GM19240 (cell line): ENCODE measurements around the gene TRMU.

Experiments used
- DNase-seq: peaks from one replicate; pipeline ENCODE4 v3.0.0; 2011; ENCODE audit warnings: low spot score; ENCODE audit not compliant: insufficient read length

The TRMU gene

GRCh38 chr22:46368871-46369715 lies 33.6 kb downstream of the TRMU start:
- no peak for DNase-seq

DNA sequence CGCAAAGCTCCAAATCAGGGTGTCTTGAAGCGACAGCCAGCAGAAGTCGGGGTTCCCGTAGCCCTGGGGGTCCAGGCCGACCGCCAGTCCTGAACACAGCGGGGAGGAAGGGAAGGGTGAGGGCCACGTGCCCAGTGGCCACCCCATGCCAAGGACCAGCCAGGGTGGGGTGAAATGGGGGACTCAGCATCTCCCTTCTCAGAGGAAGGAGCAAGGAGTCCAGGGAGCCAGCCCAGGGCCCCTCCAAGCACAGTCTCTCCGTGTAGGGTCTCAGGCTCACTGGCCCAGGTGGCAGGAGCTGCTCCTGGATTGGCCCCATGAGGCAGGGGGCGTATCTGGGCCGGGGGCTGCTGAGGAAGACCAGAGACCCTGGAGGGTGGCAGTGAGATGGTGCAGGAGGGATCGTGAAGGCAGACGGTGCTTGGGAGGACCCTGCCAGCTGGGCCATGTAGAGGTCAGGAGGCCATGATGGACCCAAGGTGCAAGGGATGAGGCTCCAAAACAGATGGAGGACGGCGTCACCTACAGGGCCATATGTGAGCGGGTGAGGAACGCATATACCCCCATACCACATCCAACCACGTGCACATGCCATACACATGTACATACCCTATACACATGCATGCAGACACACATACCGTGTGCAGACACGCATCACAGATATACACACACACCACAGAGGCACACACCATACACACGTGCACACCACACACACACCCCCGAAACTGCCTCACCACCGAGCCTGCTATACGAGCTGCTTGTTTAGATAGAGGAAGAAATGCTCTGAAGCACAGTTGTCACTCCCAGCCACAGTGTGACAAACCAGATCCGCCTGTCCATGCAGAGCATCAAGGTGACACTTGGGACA lies 34.4 kb downstream of the TRMU start:
- DNase-seq: no peak

- no peak for DNase-seq
Measured at GRCh38 chr22:46370584-46371291, 35.2 kb downstream of the TRMU start.

DNA sequence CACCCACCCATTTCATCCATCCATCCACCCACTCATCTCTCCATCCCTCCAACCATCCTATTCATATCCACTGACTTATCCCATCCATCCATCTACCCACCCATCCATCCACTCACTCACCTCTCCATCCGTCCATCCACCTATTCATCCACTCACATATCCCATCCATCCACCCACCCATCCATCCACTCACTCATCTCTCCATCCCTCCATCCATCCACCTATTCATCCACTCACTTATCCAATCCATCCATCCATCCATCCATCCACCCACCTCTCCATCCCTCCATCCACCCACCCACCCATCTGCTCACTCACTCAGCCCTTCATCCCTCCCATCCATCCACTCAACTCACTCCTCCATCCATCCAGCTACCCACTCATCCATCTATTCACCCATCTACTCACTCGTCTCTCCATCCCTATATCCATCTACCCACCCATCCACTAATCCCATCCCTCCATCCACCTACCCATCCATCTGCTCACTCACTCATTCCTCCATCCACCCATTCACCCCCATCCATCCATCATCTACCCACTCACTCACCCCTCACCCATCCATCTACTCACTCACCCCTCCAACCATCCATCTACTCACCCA lies 36.2 kb downstream of the TRMU start:
- DNase-seq: no peak

GRCh38 chr22:46372686-46373085 lies 37.2 kb downstream of the TRMU start:
- DNase-seq: no peak

DNA sequence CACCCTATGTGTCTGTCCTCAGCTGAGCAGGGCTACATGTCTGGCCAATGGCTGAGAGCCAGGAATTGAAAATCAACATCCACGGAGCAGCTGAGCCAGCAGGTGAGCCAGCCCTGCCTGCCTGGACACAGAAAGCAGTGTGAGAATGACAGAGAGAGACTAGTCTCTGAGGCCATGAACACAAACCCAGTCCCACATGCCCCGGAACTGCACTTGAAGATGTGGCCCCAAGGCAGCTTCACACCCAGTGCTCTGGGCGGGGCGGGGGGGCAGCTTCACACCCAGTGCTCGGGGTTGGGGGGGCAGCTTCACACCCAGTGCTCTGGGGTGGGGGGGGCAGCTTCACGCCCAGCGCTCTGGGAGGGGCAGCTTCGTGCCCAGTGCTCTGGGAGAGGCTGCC lies 37.6 kb downstream of the TRMU start:
- no peak for DNase-seq

DNA sequence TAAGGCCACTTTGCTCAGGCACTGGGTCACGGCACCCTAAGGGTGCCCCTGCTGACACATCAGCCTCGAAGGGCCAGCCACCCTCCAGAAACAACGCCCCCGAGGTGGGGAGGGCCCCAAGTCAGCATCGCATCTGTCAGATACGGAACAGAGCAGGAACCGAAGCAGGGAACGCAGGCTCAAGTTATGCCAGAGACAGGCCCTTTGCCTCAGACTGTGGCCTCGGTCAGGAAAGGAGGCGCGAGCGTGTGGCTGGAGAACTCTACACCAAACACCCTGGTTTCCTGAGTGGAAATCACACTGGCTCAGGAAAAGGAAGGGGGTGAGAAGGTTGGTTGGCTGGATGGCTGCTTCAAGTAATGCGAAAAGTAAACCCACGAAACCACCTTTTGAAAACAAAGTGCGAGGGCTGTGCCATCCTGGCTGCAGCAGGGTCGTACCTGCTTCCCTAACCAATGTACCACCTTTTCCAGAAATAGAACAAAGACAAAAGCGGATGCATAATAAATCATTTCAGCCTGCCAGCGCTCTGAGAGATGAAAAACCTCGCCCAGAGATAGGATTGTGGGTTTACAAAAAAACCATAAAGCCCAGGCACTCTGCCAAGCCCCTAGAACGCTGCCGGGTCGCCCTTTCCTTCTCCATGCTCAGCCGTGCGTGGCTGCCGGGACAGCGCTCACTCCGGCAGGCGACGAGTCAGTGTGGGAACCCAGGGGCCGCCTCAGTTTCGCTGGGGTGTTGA lies 38.6 kb downstream of the TRMU start:
- DNase-seq: no peak

DNA sequence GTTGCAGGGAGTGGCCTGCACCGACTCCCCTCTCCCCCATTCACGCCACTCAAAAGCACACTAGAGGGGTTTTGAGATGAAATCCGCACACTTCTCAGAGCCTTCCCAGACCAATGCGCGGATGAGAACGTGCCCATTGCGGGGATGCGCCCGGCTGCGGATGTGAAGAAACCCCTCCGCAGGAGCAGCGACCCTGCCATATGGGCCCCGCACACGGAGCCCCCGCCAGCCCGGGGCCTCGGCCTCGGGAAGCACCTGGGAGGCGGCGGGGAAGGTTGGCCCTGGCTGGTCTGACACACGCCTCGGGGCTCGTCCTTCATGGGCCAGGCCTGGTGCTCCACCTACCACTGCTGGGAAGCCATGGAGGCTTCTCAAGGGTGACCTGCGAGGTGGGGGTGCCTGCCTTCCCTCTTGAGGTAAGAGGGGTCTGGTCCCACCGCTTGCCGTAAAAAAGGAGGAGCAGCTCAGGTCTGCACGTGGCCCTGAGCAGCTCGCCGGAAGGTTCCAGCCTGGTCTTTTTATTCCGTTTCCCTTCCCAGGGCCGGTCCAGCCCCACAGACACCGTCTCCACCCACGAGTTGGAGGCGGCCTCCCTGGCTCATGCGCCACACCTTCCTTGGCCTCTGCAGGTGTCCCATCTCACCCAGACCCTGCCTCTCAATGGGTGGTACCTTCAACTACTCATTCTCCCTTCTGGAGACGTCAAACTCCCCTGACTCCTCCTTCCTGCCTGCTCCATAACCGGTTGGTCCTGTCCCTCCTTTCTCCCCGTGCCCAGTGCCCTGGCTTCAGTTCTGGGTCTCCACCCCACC lies 39.4 kb downstream of the TRMU start:
- no peak for DNase-seq

- DNase-seq: no peak
Measured at GRCh38 chr22:46376111-46376510, 40.6 kb downstream of the TRMU start.

- no peak for DNase-seq
Measured at GRCh38 chr22:46376908-46377524, 41.5 kb downstream of the TRMU start.

- DNase-seq: no peak
Measured at GRCh38 chr22:46377525-46378425, 42.3 kb downstream of the TRMU start.

DNA sequence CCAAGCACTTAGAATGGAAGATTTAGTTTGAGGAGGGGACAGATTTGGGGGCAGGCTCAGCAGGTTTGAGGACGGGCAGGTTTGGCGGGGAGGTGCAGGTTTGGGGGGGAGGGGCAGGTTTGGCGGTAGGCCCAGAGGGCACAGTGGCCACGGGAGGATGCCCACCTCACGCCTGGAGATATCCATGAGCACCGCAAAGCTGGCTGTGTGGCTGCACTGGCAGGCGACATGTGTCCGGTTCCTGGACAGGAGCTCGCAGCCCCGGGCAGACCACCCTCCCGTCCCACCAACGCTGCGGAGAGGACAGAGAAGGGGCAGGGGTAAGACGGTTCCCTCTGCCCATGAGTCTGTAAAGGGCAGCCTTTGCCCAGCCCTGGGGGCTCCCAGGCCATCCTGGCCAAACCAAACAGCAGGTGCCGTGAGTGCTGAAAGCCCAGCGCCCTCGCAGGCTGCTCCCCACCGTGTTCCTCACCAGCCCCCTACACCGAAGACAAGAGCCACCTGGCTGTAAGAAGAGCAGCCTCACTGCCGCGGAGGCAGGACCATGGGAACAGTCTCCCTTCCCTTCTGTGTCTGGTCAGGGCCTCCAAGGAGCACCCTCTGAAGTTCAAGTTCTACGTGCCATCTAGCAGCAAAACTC lies 43.0 kb downstream of the TRMU start:
- no peak for DNase-seq

DNA sequence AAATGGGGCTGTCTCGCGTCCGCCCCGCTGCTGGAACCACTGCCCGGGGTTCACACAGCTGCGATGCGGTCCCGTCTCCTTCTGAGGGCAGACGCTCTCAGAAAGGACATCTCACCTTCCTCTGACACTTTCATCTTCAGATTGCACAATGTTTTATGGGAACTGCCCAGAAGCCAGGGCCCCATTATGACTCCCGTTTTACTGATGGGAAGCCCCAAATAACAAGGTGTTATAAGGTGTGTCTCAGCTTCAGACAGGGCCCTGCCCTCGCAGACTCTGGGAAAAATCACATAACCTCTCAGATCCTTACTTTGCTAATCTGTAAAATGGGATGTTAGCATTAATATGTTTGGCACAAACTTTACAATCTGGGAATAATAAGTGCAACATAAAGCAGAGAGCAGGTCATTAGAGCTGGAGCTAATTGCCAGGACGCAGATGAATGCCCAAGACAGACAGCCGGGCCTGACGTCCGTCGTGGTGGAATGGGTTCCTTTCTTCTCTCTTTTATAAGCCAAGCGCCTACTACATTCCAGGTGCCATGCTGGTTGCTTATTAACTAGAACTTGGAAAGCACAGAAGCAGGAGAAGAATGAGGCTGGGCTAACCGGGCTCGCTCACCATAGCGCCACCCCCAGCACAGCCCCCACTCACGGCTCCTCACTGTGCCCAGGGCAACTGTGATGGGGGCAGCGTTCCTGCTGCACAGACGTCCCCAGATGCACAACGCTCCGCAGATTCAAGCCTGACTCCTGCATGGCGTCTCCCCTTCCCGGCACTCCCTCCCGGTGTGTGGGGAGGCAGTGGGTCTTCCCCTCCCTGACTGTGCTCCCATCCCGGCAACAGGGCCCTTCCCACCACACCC lies 43.8 kb downstream of the TRMU start:
- DNase-seq: no peak

- no peak for DNase-seq
Measured at GRCh38 chr22:46380069-46380468, 44.6 kb downstream of the TRMU start.

- no peak for DNase-seq
Measured at GRCh38 chr22:46380581-46380980, 45.1 kb downstream of the TRMU start.

DNA sequence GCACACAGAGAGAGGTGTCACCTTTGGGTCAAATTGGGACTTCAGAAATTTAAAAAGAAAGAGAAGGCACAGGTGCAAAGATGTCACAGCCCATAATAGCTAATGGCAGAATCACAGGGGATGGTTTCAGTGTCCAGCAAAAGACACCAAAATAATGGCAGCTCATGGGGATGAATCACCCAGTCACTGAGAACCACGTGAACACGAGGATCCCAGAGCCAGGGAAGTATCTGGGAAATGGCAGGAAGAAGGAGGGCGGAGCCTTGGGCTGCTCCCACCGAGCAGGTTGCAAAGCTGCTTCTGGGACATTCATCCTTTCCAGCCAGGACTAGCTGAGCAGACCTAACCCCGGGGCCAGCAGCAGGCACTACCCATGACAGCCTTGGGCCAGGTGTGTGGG lies 45.6 kb downstream of the TRMU start:
- DNase-seq: no peak

DNA sequence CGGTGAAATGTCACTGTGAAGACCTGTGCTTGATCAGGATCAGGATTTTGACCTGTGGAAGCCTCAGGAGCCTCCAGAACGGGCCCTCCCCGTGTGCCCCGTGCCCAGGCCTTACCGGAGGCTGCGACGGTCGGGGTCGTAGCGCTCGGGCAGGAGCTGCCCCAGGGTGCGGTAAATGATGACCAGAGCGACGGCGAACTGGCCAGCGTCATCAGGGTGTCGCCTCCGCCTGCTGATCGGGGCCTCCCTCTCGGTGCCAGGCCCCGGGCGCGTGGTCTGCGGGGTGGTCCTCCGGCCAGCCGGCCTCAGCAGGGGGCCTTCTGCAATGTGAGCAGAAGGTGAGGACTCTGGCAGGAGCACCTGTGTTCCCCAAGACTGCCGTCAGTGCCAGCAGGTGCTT lies 46.2 kb downstream of the TRMU start:
- DNase-seq: no peak
